Measurements from ENCODE around the gene HSP90AA1.

The HSP90AA1 gene

DNA sequence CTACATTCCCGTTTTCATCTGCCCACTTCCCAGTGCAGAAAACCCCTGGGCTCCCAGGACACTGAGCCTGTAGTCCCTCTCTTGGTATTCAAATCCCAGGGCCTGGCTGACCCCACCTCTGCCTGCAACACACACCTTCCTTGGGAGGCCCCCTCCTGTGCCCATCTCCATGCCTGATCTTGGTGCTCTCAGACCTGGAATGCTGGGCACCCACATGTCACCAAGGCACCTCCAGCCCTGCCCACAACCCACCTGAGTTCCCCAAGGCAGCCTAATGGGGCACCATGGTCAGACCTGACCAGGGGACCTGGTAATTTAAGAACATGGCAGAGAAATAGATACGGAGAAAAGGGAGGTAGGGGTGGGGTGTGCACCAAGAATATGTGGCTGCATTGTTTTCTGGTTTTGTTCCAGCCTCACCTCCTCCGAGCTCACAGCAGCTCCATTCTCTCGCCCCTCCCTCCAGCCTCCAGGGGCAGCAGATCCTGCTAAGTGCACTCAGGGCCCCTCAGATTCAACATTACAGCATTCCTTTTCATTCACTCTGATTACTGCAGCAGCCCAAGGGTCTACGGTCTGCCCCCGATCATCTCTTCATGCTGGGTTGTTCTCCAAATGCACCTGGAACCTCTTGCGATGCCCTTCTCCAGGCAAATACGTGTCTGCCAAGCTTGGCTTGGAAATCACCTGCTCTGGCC lies 9.2 kb upstream of the HSP90AA1 start:
- TF ChIP-seq, protein P1, sequence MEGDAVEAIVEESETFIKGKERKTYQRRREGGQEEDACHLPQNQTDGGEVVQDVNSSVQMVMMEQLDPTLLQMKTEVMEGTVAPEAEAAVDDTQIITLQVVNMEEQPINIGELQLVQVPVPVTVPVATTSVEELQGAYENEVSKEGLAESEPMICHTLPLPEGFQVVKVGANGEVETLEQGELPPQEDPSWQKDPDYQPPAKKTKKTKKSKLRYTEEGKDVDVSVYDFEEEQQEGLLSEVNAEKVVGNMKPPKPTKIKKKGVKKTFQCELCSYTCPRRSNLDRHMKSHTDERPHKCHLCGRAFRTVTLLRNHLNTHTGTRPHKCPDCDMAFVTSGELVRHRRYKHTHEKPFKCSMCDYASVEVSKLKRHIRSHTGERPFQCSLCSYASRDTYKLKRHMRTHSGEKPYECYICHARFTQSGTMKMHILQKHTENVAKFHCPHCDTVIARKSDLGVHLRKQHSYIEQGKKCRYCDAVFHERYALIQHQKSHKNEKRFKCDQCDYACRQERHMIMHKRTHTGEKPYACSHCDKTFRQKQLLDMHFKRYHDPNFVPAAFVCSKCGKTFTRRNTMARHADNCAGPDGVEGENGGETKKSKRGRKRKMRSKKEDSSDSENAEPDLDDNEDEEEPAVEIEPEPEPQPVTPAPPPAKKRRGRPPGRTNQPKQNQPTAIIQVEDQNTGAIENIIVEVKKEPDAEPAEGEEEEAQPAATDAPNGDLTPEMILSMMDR (IDR thresholded peaks at IDR 0.05) = no peak

DNA sequence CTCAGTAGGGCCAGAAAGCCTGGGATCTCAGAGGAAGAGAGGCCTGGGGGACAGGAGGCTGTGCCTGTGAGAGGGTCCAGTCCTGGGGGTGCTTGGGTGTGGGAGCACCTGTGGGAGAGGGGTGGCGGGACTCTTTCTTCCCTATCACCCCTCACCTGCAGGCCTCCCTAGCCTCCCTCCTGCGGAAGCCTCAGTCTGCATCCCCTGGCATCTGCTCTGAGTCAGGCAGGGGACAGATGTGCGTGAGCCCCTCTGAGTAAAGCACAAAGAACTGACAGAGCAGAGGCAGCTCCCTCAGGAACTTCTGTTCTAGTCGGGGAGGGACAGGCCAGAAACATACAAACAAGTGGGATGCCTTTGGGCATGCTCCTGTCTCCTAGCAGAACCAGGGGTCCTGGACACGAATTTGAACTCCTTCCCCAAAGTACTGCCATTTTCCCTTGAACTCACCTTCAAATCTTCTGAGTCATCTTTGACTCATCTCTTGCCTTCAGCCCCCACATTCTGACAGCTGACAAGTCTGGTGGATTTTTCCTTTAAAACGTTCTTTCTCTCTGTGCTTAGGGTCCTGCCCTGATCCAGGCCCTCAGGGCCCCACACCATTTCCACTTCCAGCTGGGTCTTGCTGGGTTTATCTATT lies 8.5 kb upstream of the HSP90AA1 start:
- TF ChIP-seq, protein P1 (IDR thresholded peaks at IDR 0.05) = no peak

DNA sequence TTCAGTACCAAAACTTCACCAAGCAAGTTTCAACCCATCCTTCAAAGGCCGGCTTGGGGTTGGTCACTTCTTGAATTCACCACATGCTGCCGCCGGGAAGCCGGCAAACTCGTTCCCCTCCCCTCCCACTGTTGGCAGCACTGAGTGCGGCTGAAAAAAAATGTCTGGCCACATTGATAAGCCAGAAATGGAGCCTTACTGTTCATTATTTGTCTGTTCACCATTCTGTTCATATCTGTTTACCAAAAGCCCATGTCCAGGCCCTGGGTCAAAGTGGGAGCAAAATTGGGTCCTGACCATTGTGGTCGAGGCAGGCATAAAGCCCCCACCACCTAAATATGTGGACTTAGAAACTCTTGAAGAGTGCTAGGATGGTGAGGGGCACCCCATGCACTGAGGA lies 7.3 kb upstream of the HSP90AA1 start:
- TF ChIP-seq, protein P1 (IDR thresholded peaks at IDR 0.05) = no peak

DNA sequence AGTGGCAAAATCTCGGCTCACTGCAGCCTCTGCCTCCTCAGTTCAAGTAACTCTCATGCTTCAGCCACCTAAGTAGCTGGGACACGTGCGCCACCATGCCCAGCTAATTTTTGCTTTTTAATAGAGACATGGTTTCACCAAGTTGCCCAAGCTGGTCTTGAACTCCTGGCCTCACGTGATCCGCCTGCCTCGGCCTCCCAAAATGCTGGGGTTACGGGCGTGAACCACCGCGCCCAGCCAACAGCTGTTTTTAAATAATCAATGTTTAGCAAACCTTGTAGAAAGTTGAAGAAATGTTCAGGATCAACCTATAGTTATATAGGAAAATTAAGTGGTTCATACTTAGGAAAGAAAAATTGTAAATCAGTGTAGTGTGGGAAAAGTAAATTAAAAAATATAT lies 6.0 kb upstream of the HSP90AA1 start:
- TF ChIP-seq, protein P1 (IDR thresholded peaks at IDR 0.05) = no peak

DNA sequence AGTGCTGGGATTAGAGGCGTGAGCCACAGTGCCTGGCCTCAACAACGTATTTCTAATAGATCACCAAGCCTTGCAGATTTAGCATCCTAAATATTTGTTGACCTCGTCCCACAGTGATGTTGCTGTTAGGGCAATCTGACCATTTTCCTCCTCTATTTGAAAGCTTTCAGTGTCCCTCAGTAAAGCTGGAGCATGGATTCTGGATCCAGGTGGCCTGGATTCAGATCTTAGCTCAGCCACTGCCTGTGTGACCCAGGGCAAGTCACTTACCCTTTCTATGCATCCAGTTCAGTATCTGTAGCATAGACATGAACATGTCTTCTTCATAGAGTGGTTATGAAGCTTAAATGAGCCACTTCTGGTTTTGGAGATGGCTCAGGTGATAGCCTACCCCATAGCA lies 3.9 kb upstream of the HSP90AA1 start:
- TF ChIP-seq, protein P1 (IDR thresholded peaks at IDR 0.05) = no peak

DNA sequence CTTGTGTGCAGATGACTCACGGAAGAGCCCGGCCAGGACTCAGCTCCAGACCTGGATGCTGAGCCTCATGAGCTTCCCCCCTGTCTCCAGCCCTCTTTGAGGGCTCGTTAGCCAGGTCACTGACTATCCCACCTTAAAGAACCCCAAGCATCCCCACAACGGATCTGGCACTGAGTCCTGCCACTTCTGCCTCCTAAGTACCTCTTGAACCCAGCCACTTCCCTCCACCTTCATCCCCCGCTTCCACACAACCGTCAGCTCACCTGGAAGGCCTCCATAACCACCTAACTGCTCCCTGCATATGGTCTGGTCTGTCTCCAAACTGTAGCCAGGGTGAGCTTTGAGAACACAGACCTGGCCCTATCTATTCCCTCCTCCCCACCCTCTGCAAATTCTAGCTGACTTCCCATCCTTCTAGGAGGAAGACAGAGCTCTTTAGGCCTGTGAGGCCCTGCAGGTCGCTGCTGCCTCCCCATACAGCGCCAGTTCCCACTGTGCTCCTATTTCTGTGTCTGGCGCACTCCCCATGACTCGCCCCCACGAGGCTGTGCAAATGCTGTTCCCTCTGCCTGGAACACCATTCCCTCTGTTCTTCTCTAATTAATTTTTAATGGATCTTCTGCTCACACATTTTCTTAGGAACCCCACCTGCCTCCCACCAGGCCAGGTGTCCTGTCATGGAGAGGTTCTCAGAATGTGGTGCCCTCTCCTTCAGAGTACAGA lies 2.9 kb upstream of the HSP90AA1 start:
- TF ChIP-seq, protein P1 (IDR thresholded peaks at IDR 0.05) = no peak

DNA sequence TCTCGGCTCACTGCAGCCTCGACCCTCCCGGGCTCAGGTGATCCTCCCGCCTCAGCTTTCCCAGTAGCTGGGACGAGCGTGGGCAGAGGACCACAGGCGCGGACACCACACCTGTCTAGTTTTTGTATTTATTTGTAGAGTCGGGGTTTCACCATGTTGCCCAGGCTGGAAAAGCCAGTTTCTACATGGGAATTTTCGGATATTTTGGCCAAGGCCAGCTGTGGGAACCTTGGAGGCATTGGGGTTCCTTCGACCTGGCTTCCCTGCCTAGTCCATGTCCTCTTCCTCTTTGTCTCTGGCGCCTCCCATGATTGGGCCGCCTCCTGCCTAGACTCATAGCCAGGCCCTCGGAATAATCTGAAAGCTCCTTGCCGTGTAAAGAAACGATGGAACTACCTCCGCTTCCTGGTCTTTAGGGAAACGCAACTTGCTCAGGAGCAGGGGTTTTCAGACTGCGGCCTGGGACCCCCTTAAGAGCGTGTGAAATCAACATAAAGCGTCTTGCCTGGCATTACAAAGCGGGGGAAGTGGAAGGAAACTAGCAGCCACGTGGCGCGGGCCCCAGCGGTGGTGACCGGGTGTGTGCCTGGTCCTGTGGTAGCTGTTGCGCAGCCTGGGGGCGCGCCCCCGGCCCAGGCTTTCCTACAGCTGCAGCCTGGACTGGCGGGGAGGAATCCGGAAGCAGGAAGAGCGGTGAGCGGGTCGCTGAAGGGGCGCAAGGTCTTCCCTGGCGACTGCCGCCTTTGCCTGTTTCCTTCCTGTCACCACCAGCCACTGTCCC lies 1.4 kb upstream of the HSP90AA1 start:
- TF ChIP-seq, protein P1 (IDR thresholded peaks at IDR 0.05) = no peak
